HCT116 (cell line): Measurements from ENCODE around the gene THADA. TPM values are rescaled to one million over a fixed set of nuclear protein-coding genes. Genes with fewer than 3 reads are reported as not detected.
A peak's percentile ranks its signal among the peaks of the same experiment; 100 is the strongest.

Experiments
- ATAC-seq: fragments of 200-7000 bp; cut with Tn5 transposase; 2 replicates; pipeline ENCODE4 v1.9.1; 2020; ENCODE audit warnings: mild to moderate bottlenecking, moderate library complexity
- BruUV-seq: library from RNA; stranded (reverse); fragments of 400-500 nt; replicated peaks from 2 replicates; lab custom pipeline; 2021; lab: Mats Ljungman, UMichigan
- CTCF ChIA-PET: fragments of 300-600 bp; sonication (Branson Sonifier 250); formaldehyde crosslinking; loops from one replicate; lab custom pipeline; 2021; ENCODE audit warnings: antibody characterized with exemption; lab: Charles Lee
- POLR2A ChIA-PET: fragments of 300-600, 350-600 bp; sonication (Branson Sonifier 250); formaldehyde crosslinking; loops from one replicate; lab custom pipeline; 2021; ENCODE audit warnings: antibody characterized with exemption; lab: Charles Lee
- RAD21 ChIA-PET, 2 experiments: fragments of 300-600 bp; sonication (Branson Sonifier 250); formaldehyde crosslinking; loops; one replicate each; lab custom pipeline; 2023; ENCODE audit warnings: low total read pairs in 2 of 2; ENCODE audit not compliant: uncharacterized antibody in 2 of 2, unreplicated experiment in 2 of 2, low non-redundant PET in 1 of 2; lab: Charles Lee
- DNase-seq: peaks from one replicate; pipeline ENCODE4 v3.0.0-alpha.2; 2010; ENCODE audit warnings: low read depth, low spot score
- H2AFZ ChIP-seq: fragments of 200-600 bp; shearing (Covaris generic), sonication (generic); 2 replicates; pipeline ENCODE4 v1.6.1; 2017; ENCODE audit warnings: low read depth, mixed run types, mixed read lengths, antibody characterized with exemption, low read length; ENCODE audit not compliant: poor library complexity, severe bottlenecking
- H3K27ac ChIP-seq: 2 replicates; pipeline ENCODE4 v1.5.1; 2012; ENCODE audit warnings: low read depth, low read length
- H3K27me3 ChIP-seq: fragments of 200-600 bp; sonication (generic); 2 replicates; pipeline ENCODE4 v1.6.1; 2016; ENCODE audit warnings: mixed run types, low read length, mixed read lengths; ENCODE audit not compliant: insufficient read depth
- H3K36me3 ChIP-seq, 2 experiments: fragments of 200-500 bp in 1 of 2; fragments of 200-600 bp in 1 of 2; sonication (Bioruptor generic) in 1 of 2; sonication (generic) in 1 of 2; 2 replicates each; pipeline versions ENCODE4 v1.5.1 to v1.6.1; 2014 to 2016; ENCODE audit warnings: low read length in 2 of 2, inconsistent platforms in 1 of 2, mixed read lengths in 1 of 2, mixed run types in 1 of 2; ENCODE audit not compliant: insufficient read depth in 2 of 2, control insufficient read depth in 1 of 2
- H3K4me1 ChIP-seq, 2 experiments: fragments of 200-600 bp in 1 of 2; sonication (generic) in 1 of 2; 2 replicates each; pipeline versions ENCODE4 v1.5.1 to v1.6.1; 2012 to 2017; ENCODE audit warnings: low read length in 2 of 2, inconsistent platforms in 1 of 2, mild to moderate bottlenecking in 1 of 2, mixed read lengths in 1 of 2, mixed run types in 1 of 2, moderate library complexity in 1 of 2; ENCODE audit not compliant: insufficient read depth in 2 of 2, control insufficient read depth in 1 of 2
- H3K4me2 ChIP-seq: fragments of 200-600 bp; sonication (generic); 2 replicates; pipeline ENCODE4 v1.6.1; 2017; ENCODE audit warnings: mixed run types, low read length, mixed read lengths
- H3K4me3 ChIP-seq, 2 experiments: fragments of 200-600 bp in 1 of 2; sonication (generic) in 1 of 2; replicated peaks in 1 of 2; 2 replicates each; pipeline ENCODE4 v1.5.1; 2011 to 2016; ENCODE audit warnings: low read length in 2 of 2, control low read depth in 1 of 2, low read depth in 1 of 2, mild to moderate bottlenecking in 1 of 2, mixed read lengths in 1 of 2, mixed run types in 1 of 2
- H3K79me2 ChIP-seq: fragments of 200-600 bp; sonication (generic); 2 replicates; pipeline ENCODE4 v1.6.1; 2017; ENCODE audit warnings: mild to moderate bottlenecking, mixed run types, low read length, moderate library complexity, mixed read lengths; ENCODE audit not compliant: insufficient read depth
- H3K9ac ChIP-seq: fragments of 200-600 bp; sonication (generic); 2 replicates; pipeline ENCODE4 v1.6.1; 2016; ENCODE audit warnings: low read length, mixed read lengths
- H3K9me2 ChIP-seq: fragments of 200-600 bp; sonication (generic), shearing (Covaris generic); 2 replicates; pipeline ENCODE4 v1.6.1; 2017; ENCODE audit warnings: mixed run types, mild to moderate bottlenecking, moderate library complexity; ENCODE audit not compliant: insufficient read depth
- H3K9me3 ChIP-seq, 2 experiments: fragments of 200-500 bp in 1 of 2; fragments of 200-600 bp in 1 of 2; sonication (Bioruptor generic) in 1 of 2; sonication (generic) in 1 of 2; 2 replicates each; pipeline ENCODE4 v1.6.1; 2014 to 2017; ENCODE audit warnings: low read length in 2 of 2, mixed read lengths in 2 of 2, inconsistent platforms in 1 of 2, low read depth in 1 of 2, mild to moderate bottlenecking in 1 of 2, mixed run types in 1 of 2, moderate library complexity in 1 of 2; ENCODE audit not compliant: control insufficient read depth in 1 of 2, insufficient read depth in 1 of 2
- H4K20me1 ChIP-seq: fragments of 200-600 bp; sonication (generic), shearing (Covaris generic); 2 replicates; pipeline ENCODE4 v1.6.1; 2017; ENCODE audit warnings: mixed run types, mild to moderate bottlenecking, moderate library complexity; ENCODE audit not compliant: insufficient read depth
- CBX3 ChIP-seq: IDR thresholded peaks from 2 replicates; pipeline ENCODE4 v1.6.1; 2012; ENCODE audit warnings: low read depth
- EZH2phosphoT487 ChIP-seq: fragments of 200-600 bp; IDR thresholded peaks from 2 replicates; pipeline ENCODE4 v1.6.1; 2018; ENCODE audit warnings: antibody characterized with exemption, borderline replicate concordance
- POLR2AphosphoS5 ChIP-seq: IDR thresholded peaks from 2 replicates; pipeline ENCODE4 v1.6.1; 2011; ENCODE audit warnings: mild to moderate bottlenecking, low read depth, low read length, moderate library complexity
- SIN3A ChIP-seq: IDR thresholded peaks from 2 replicates; pipeline ENCODE4 v1.6.1; 2012; ENCODE audit warnings: low read depth
- SP1 ChIP-seq: IDR thresholded peaks from 2 replicates; pipeline ENCODE4 v1.6.1; 2012; ENCODE audit warnings: low read depth
- YY1 ChIP-seq: IDR thresholded peaks from 2 replicates; pipeline ENCODE4 v1.6.1; 2011; ENCODE audit warnings: low read length, low read depth, moderate library complexity, mild to moderate bottlenecking; ENCODE audit not compliant: insufficient replicate concordance; ENCODE audit errors: extremely low read depth
- intact Hi-C: fragments of 100-400 bp; cut with micrococcal nuclease; formaldehyde crosslinking; loops from 2 replicates; pipeline ENCODE4 v1.10.0; 2022
- total RNA-seq: library from RNA; stranded (reverse); gene quantifications from one replicate; pipeline ENCODE4 v1.2.1, GENCODE V29; 2021; ENCODE audit not compliant: unreplicated experiment

THADA gene
- total RNA-seq, 1 experiment from 2014 or later: 30.7 TPM

DNA sequence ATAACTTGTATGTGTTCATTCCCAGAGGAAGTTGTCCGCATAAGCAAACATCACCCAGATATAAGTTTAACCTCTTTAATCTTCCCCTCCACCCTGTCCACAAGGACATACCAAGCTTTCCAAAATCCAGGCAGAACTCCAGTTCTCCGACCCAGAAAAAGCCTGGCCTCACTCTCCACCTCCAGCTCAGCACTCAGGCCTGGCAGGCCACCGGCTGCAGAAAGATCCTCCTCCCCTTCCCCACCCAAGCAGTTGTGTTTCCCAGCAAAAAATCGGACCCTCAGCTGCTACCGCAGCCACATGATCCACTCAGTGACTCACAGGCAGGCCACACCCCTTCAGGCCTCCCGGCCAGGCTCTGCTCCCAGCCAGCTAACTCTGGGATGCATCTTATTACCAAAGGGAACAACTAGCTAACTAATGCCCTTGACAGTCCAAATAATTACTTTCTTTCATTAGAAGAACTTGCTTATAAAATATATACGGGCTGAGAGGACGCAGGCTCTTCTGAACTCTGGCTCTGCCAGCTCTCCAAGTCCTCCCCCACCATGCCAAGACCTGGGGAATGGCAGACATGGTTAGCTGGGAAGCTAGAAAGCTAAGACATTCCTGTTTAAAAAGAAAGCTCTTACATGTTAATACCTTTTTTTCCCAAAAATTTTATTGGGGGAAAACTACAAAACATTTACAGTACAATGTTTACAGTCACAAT lies 373.9 kb downstream of the THADA start:
- ATAC-seq (no peak), DNase-seq (peak; percentile 64)
- BruUV-seq: no TSS peak
- Histone ChIP-seq H3K4me3 (peak overlapping the region in 1 of 2 experiments; percentile 9; a peak in 1 of 4 replicates), H3K36me3 (peaks cover 10 to 12% of the 10 kb centered on the region in 2 experiments; a peak in 3 of 4 replicates), H4K20me1 (no peaks in the 10 kb centered on the region), H3K4me2 (peak overlapping the region; percentile 91), H2AFZ (no peak overlapping the region), H3K9me2 (no peaks in the 10 kb centered on the region), H3K9me3 (no peaks in the 10 kb centered on the region), H3K27me3 (no peaks in the 10 kb centered on the region), H3K9ac (peak overlapping the region; percentile 46), H3K4me1 (peaks cover 45 to 67% of the 10 kb centered on the region in 2 experiments), H3K27ac (peak overlapping the region; percentile 90), H3K79me2 (peaks cover 48% of the 10 kb centered on the region)
- POLR2A ChIA-PET: interaction anchor here (0.8 to 1.6 kb wide), 5 partner anchors 8 to 64 kb away, joined by 3 to 5 read pairs (median 4); no protein-coding TSS in a partner anchor
- intact Hi-C loops: no loop called here
- RAD21 ChIA-PET: interaction anchor here in 1 of 2 experiments (0.6 kb wide), 1 partner anchor 116 kb away, joined by 3 read pairs; no protein-coding TSS in a partner anchor
- peak; percentile 53 for TF ChIP-seq POLR2AphosphoS5
- TF ChIP-seq SP1: no peak
- CTCF ChIA-PET: interaction anchor here (0.8 to 3.1 kb wide), 10 partner anchors 22 to 394 kb away, joined by 3 to 15 read pairs (median 3); no protein-coding TSS in a partner anchor

DNA sequence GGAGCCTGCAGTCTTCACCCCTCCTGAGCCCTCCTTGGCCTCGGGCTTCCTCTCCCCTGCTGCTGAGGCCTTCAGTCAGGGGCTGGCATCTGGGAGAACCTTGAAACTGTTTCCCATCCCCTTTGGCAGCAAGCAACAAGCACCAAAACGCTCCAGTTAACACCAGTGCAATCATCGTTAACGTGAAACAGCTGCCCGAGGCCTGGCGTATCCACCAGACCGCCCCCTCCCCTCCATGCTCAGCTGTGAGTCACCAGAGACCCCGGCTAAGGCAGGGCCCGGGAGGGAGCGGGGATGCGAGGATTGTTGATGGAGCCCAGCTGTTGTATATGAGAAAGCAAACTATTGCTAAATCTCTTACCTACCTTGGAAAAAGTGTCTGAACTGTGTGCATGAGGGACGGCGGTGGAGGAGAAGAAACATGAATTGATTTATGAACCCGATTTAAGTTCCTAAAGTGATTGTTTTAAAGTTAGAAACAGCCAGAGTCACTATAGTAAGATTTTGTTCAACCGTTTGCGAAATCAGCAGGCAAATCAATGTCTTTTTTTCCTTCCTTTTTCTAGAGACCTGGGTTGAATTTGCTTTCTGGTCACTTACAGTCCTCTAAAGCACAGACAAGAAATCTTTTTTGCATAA lies 374.6 kb downstream of the THADA start:
- POLR2A ChIA-PET: interaction anchor here (0.8 to 1.6 kb wide), 5 partner anchors 8 to 63 kb away, joined by 3 to 5 read pairs (median 4); no protein-coding TSS in a partner anchor
- peak overlapping the region; percentile 90 for H3K27ac ChIP-seq
- peaks cover 45 to 66% of the 10 kb centered on the region in 2 experiments for H3K4me1 ChIP-seq
- CTCF ChIA-PET: interaction anchor here (0.8 to 3.1 kb wide), 10 partner anchors 21 to 393 kb away, joined by 3 to 15 read pairs (median 3); no protein-coding TSS in a partner anchor
- DNase-seq (no peak), ATAC-seq (no peak)
- no peaks in the 10 kb centered on the region for H3K9me3 ChIP-seq
- no peaks in the 10 kb centered on the region for H4K20me1 ChIP-seq
- BruUV-seq: no TSS peak
- RAD21 ChIA-PET: no interaction called here
- intact Hi-C loops: no loop called here
- peaks cover 10 to 12% of the 10 kb centered on the region in 2 experiments; a peak in 3 of 4 replicates for H3K36me3 ChIP-seq
- H2AFZ ChIP-seq: no peak overlapping the region
- no peak for TF ChIP-seq EZH2phosphoT487
- TF ChIP-seq CBX3: no peak
- no peak for TF ChIP-seq YY1
- TF ChIP-seq SIN3A: no peak
- H3K79me2 ChIP-seq: peaks cover 48% of the 10 kb centered on the region
- H3K27me3 ChIP-seq: no peaks in the 10 kb centered on the region
- peak overlapping the region; percentile 67 to 81; a peak in 2 of 4 replicates for H3K4me3 ChIP-seq
- no peaks in the 10 kb centered on the region for H3K9me2 ChIP-seq
- peak overlapping the region; percentile 81 for H3K9ac ChIP-seq
- peak overlapping the region; percentile 91 for H3K4me2 ChIP-seq
